GM18498 (cell line): ENCODE results near the gene ACSS1.

Experiments used
- ATAC-seq: cut with Tn5 transposase; IDR thresholded peaks from one replicate; pipeline ENCODE4 v1.9.1; 2021; ENCODE audit warnings: mild to moderate bottlenecking, moderate library complexity; ENCODE audit not compliant: unreplicated experiment

ACSS1 gene

GRCh38 chr20:25061103-25061799, 3.3 kb upstream of the ACSS1 start:
- ATAC-seq, result no peak

DNA sequence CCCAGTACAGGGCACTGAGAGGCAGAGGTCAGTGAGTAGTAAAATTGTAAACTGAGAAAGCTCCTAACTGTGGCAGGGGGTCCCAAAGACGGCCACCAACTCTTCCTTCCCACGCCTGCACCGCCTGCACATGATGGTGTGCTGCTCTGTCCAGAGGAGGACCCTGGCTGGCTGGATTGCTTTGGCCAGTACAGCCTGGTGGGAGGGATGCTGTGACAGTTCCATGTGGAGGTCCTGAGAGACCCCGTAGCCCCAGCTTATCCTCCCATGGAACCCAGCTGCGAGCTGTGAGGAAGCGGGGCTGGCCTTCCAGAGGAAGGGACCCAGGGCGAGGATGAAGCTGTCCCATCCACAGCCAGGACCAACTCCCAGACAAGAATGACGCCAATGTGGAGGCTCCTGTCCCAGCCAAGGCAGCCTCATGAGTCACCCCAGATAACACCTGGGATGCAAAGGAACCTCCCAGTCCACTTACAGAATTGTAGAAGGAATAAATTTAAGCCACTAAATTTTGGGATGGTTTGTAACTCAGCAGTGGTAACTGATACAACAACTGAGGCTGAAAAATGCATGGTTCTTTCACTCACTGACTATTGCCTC, 2.0 kb upstream of the ACSS1 start:
- no peak for ATAC-seq

DNA sequence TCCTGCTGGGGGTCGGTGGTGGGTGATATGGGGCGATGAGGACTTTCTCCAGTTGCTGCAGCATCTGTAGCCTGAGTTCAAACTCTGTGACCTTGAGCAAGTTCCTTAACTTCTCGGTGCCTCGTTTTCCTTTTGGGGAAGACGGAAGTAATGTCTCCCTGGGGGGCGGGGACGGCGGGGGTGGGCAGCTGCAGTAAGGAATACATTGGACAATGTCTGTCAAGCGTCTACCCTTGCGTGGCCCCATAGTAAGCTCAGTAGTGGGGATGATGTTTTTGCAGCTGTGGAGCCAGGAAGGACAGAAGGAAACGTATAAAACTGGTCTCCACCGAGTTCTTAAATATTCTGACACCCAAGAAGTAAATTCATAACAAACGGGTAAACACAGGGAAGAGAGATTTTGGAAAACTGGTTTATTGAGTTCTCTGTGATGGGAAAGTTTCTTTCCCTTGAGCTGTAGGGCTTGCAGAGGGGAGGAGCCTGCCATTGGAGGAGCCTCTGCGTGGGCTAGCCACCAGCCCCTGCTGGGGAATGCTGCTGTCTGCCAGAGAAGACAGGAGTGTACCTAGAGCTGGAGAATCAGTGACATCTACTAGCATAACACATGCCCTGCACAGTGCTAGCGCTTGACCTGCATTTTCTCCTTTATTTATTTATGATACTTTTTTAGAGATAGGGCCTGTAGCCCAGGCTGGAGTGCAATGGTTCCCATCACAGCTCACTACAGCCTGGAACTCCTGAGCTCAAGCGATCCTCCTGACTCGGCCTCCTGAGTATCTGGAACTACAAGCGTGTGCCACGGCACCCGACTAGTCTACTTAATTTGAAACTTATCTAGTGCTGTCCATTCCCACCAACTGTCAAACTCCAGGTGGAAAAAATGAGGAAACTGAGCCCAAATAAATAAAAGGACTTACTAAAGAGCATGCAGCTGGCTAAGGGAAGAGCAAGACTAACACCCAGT, 1.2 kb upstream of the ACSS1 start:
- ATAC-seq, result no peak

GRCh38 chr20:25057234-25058050, 497 bp downstream of the ACSS1 start:
- ATAC-seq, result peak; percentile 35

GRCh38 chr20:25056690-25057233, 1.2 kb downstream of the ACSS1 start:
- ATAC-seq, result no peak

- no peak for ATAC-seq
Observed at GRCh38 chr20:25055711-25056495, 2.0 kb downstream of the ACSS1 start.

- ATAC-seq, result no peak
Observed at GRCh38 chr20:25054995-25055629, 2.8 kb downstream of the ACSS1 start.

- ATAC-seq, result no peak
Observed at GRCh38 chr20:25054096-25054820, 3.7 kb downstream of the ACSS1 start.

DNA sequence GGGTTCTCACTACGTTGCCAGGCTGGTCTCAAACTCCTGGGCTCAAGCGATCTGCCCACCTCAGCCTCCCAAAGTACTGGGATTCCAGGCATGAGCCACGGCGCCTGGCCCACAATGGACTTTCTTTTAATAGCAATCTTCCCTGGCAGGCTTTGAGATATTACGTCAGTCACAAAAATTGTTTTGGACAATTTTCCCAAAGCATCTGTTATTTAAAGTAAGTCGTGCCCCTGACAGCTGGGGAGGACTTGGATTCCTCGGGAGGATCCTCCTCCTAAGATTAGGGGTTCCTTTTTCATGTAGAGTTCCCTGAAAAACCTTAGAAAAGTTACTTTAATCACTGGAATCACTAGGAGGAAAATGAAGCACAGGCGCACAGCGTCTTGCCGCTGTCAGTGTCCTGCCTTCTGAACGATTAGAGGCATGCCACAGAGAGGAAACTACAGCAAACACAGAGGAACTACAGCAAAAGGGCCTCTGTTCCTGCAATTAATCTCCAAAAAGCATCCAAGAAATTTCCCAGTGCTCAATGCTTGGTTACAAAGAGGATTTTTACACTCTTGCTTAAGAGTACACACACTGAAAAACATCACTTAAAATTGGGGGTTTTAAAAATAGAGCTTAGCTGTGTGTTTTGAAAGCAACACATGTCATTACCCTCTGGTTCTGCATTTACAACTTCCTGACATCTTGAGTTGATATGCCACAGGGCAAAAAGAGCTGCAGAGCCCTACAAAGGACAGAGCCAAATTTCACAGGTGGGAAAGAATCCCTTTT, 4.5 kb downstream of the ACSS1 start:
- no peak for ATAC-seq

DNA sequence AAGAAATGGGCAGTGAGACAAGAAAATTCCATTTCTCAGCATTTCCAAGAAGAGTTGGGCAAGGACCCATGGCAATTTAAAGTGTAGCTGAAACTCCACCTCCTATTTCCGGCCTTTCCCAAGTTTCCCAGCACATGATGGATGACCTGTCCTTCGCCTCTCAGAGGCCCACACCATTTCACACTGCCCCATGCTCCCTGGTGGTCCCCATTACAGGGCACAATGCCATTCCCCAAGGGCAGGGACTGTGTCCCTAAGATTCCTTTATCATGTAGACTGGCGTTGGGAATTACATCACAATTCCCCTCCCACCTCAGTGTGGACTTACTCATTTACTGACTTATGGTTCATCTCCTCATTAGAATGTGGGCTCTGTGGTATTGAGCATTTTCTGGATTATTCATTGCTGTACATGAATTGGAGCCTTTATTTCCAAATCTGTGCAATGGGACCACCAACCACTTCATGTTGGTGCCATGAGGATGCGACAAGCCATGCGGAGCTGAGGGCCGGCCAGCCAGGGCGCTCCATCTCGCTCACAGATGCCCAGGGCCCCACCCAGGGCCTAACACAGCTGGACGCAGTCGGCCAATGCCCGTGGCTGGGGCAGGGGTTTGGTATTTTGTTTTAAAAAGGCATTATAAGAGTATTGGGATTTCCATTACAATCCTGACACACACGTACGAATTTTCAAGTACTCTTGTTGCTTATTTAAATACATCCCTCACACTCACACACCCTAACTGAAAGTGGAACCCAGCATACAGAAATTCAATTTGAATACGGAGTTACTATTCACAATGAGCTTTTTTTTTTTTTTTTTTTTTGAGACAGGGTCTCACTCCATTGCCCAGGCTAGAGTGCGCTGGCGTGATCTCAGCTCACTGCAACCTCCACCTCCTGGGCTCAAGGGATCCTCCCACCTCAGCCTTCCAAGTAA, 5.4 kb downstream of the ACSS1 start:
- no peak for ATAC-seq

DNA sequence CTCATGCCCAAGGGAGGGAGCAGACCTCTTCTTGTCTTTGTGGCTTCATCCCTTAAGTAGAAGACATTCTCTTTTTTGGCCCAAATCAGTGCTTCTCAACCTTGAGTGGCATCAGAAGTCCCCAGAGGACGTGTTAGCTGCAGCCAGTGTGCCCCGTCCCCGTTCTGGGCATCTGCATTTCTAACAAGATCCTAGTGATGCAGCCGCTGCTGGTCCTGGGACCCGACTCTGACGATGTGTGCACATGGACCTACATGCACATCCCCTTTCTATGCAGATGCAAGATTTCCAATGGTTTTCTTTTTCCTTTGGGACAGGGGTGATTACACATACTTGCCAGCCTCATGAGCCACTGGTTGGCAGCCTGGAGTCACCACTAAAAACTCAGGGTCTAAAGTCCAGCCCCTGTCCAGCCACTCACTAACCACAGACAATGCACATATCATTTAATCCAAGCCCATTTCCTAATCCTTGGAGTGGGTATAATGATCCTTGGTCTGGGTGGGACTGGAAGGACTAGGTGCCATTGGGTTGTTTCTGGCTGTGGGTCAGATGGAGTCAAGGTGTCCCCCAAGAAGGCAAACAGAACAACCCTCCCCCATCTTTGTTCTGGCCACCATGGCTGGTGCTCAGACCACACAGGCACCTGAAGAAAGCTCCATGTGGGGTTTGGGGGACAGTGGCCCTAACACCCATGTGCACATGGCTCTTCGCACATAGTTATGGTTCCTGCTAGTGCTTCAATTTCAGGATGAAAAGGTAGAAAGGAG, 6.4 kb downstream of the ACSS1 start:
- ATAC-seq, result no peak

DNA sequence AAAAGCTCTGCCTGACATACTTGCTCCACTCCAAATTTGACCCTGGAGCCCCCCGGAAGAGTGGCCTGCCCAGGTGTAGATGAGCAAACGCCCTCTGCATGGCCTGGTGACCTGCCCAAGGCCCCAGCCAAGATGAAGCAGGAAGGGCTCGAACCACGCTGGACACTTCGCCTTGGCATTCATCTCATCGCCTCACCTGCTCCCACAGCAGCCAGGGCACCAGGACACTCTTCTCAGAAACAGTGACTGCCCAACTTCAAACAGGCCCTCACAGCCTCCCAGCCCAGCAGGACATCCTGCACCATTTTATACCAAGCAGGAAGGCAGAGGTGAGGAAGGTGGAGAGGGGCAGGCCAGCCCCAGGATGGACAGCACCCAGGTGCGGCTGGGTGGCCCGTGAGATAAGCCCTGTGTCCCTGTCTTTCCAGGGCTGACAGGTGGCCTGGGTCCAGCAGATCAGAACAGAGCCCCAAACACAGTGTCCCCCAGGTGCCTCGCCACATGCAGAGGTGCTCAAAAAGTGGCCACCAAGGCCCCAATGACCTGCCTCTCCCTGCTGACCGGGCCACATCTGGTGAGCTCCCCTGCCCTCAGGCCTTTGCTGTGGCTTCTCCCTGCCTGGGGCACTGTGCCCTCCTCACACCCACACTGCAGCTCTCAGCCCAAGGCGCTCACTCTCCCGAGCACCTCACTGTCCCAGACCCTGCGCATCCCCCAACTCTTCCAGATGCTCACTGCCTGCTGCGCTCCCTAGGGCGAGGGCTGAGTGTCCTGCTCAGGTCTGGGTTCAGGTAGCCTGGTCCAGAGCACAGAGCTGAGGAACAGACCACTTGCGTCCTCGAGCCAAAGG, 7.2 kb downstream of the ACSS1 start:
- no peak for ATAC-seq

DNA sequence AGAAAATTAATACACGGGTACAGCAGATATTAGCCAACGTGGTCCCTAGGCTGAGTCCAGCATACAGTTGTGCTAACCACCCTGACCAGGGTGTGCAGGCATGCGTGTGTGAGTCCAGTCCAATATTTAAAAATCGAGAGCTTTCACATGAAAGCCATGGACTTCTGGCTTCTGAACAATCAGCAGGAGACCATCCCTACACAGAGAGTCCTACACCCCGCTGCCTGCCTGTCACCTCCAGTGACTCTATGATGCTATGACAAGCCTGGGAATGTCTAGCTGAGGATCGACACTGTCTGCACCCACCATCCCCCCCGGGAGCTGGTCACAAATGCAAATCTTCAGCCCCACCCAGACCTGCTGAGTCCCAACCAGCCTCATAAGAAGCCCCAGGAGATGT, 7.9 kb downstream of the ACSS1 start:
- ATAC-seq, result no peak

- no peak for ATAC-seq
Observed at GRCh38 chr20:25049261-25050060, 8.5 kb downstream of the ACSS1 start.
